OCI-LY3 (cell line): ENCODE measurements around the gene ILRUN.
"Not testable (repeated sequence)": the region's sequence is repeated elsewhere in the genome, so short reads cannot be mapped to it uniquely, and the experiment has no call there.

Experiments used
- H2AFZ ChIP-seq: fragments of 200-600, 300-600 bp; shearing (Covaris generic); 2 replicates; pipeline ENCODE4 v1.6.0; 2014; ENCODE audit warnings: antibody characterized with exemption, low read depth, low read length
- H3K27ac ChIP-seq: fragments of 200-600, 300-600 bp; sonication (generic); 2 replicates; pipeline ENCODE4 v1.5.1; 2014; ENCODE audit warnings: mild to moderate bottlenecking, low read length, moderate library complexity, mixed read lengths
- H3K27me3 ChIP-seq: fragments of 200-600, 300-600 bp; sonication (generic); 2 replicates; pipeline ENCODE4 v1.6.1; 2014; ENCODE audit warnings: low read depth, low read length, mixed read lengths
- H3K36me3 ChIP-seq: fragments of 200-600, 300-600 bp; sonication (generic); replicated peaks from 2 replicates; pipeline ENCODE3; 2014; ENCODE audit warnings: low read depth, low read length, mixed read lengths
- H3K4me1 ChIP-seq: fragments of 300-600, 200-600 bp; sonication (generic); 2 replicates; pipeline ENCODE4 v1.6.1; 2014; ENCODE audit warnings: low read length, mixed read lengths
- H3K4me2 ChIP-seq: fragments of 200-600, 300-600 bp; sonication (generic); 2 replicates; pipeline ENCODE4 v1.6.1; 2014; ENCODE audit warnings: low read length, mixed read lengths
- H3K4me3 ChIP-seq: fragments of 300-600, 200-600 bp; sonication (generic); 2 replicates; pipeline ENCODE4 v1.5.1; 2014; ENCODE audit warnings: antibody characterized with exemption, mild to moderate bottlenecking, low read length, moderate library complexity
- H3K79me2 ChIP-seq: fragments of 300-600, 200-600 bp; shearing (Covaris generic); 2 replicates; pipeline ENCODE4 v1.6.1; 2014; ENCODE audit warnings: mild to moderate bottlenecking, low read length, mixed read lengths
- H3K9ac ChIP-seq: fragments of 300-600, 200-600 bp; shearing (Covaris generic); 2 replicates; pipeline ENCODE4 v1.6.0; 2014; ENCODE audit warnings: mild to moderate bottlenecking, low read length, moderate library complexity
- H3K9me3 ChIP-seq: fragments of 200-600, 300-600 bp; shearing (Covaris generic); 2 replicates; pipeline ENCODE4 v1.6.1; 2014; ENCODE audit warnings: low read length, mixed read lengths; ENCODE audit not compliant: insufficient read depth
- H4K20me1 ChIP-seq: fragments of 200-600, 300-600 bp; sonication (generic); 2 replicates; pipeline ENCODE4 v1.6.1; 2016; ENCODE audit warnings: low read length, mixed read lengths; ENCODE audit not compliant: insufficient read depth
- CTCF ChIP-seq: fragments of 200-600, 300-600 bp; sonication (generic); IDR thresholded peaks from 2 replicates; pipeline ENCODE4 v1.5.1; 2014; ENCODE audit warnings: antibody characterized with exemption, low read length, low read depth
- EZH2phosphoT487 ChIP-seq: fragments of 200-600 bp; shearing (Covaris generic); IDR thresholded peaks from 2 replicates; pipeline ENCODE4 v1.6.1; 2018; ENCODE audit warnings: antibody characterized with exemption, mixed run types, low read depth

Gene ILRUN

GRCh38 chr6:34679552-34680253, 16.9 kb downstream of the ILRUN start:
- Histone ChIP-seq H3K27me3 (no peaks in the 10 kb centered on the region), H3K4me1 (peaks cover 38% of the 10 kb centered on the region), H3K79me2 (peaks cover 87% of the 10 kb centered on the region), H3K9ac (no peak overlapping the region), H3K9me3 (no peaks in the 10 kb centered on the region), H3K4me3 (no peak overlapping the region), H3K27ac (peak overlapping the region; percentile 49), H4K20me1 (peaks cover 6% of the 10 kb centered on the region; the same call in 1 of the 2 replicates), H3K36me3 (peaks cover 7% of the 10 kb centered on the region), H3K4me2 (peak overlapping the region; percentile 15; the same call in 1 of the 2 replicates), H2AFZ (no peak overlapping the region)
- TF ChIP-seq EZH2phosphoT487: no peak
- no peak for TF ChIP-seq CTCF

DNA sequence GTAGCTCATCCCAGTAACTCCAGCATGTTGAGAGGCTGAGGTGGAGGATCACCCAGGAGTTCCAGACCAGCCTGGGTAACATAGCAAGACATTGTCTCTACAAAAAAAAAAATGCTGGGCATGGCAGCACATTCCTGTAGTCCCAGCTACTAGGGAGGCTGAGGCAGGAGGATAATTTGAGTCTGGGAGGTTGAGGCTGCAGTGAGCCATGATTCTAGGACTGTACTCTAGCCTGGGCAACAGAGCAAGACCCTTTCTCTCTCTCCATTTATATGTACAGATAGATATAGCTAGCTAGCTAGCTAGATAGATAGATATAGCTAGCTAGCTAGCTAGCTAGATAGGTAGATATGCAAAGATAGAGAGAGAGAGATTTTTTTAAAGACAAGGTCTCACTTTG, 20.4 kb downstream of the ILRUN start:
- H3K4me2 ChIP-seq: peak overlapping the region; percentile 79
- no peaks in the 10 kb centered on the region for H3K9me3 ChIP-seq
- peak overlapping the region; percentile 60 for H3K4me3 ChIP-seq
- H3K36me3 ChIP-seq: peaks cover 7% of the 10 kb centered on the region
- no peaks in the 10 kb centered on the region for H4K20me1 ChIP-seq
- H3K4me1 ChIP-seq: peaks cover 64% of the 10 kb centered on the region
- H3K79me2 ChIP-seq: peaks cover 81% of the 10 kb centered on the region
- no peaks in the 10 kb centered on the region for H3K27me3 ChIP-seq
- H3K27ac ChIP-seq: peak overlapping the region; percentile 99
- H2AFZ ChIP-seq: no peak overlapping the region
- peak overlapping the region; percentile 76 for H3K9ac ChIP-seq
- no peak for TF ChIP-seq CTCF
- no peak for TF ChIP-seq EZH2phosphoT487

DNA sequence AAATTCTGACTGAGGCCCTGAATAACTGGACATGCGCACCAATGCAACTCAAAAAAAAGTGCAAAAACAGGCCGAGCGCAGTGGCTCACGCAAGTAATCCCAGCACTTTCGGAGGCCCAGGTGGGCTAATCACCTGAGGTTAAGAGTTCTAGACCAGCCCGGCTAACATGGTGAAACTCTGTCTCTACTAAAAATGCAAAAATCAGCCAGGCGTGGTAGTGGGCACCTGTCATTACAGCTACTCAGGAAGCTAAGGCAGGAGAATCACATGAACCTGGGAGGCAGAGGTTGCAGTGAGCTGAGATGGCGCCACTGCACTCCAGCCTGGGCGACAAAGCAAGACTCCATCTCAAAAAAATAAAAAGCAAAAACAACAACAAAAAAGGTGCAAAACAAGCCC, 21.6 kb downstream of the ILRUN start:
- H3K9me3 ChIP-seq, H2AFZ ChIP-seq, H3K36me3 ChIP-seq, H3K27me3 ChIP-seq, H4K20me1 ChIP-seq: not testable (repeated sequence)
- Histone ChIP-seq H3K27ac (peak overlapping the region; percentile 99), H3K4me1 (peaks cover 61% of the 10 kb centered on the region), H3K4me3 (peak overlapping the region; percentile 60), H3K79me2 (peaks cover 81% of the 10 kb centered on the region), H3K4me2 (peak overlapping the region; percentile 79), H3K9ac (peak overlapping the region; percentile 76)
- TF ChIP-seq CTCF: 0 out of 2 replicates have a peak, but pooled peaks have one; percentile 10

DNA sequence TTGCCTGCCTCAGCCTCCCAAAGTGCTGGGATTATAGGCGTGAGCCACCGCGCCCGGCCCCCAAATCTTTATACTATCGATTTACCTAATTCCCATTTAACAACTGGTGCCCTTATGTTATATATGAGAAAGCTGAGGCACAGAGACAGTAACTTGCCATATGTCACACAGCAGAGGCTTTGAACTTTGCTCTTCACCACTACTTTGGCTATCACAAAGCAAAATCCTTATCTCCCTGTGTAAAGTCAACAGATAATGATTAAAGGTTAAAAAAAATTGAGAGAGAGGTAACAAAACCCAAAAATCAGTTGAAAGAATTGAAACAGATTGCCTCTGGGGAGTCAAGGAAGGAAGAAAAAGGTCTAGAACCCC, 22.3 kb downstream of the ILRUN start:
- Histone ChIP-seq H3K27ac (peak overlapping the region; percentile 99), H3K4me2 (peak overlapping the region; percentile 79)

More for the DNA sequence above, 22.3 kb downstream of the ILRUN start:
- Histone ChIP-seq H3K36me3 (peaks cover 7% of the 10 kb centered on the region), H3K4me3 (peak overlapping the region; percentile 60), H3K4me1 (peaks cover 55% of the 10 kb centered on the region), H3K9ac (peak overlapping the region; percentile 76), H3K27me3 (no peaks in the 10 kb centered on the region), H4K20me1 (no peaks in the 10 kb centered on the region), H3K79me2 (peaks cover 83% of the 10 kb centered on the region), H2AFZ (no peak overlapping the region), H3K9me3 (no peaks in the 10 kb centered on the region)
- TF ChIP-seq EZH2phosphoT487 (no peak), CTCF (no peak)
